SK-N-MC (cell line): ENCODE results near the gene SLC24A4.

ENCODE experiments used
- DNase-seq: peaks from one replicate; pipeline ENCODE4 v3.0.0-alpha.2; 2011; ENCODE audit warnings: low read depth, low spot score
- H3K27ac ChIP-seq: fragments of 200-600 bp; sonication (generic); 2 replicates; pipeline ENCODE4 v1.5.1; 2016; ENCODE audit warnings: mixed run types
- H3K36me3 ChIP-seq: fragments of 200-600 bp; sonication (generic); 2 replicates; pipeline ENCODE4 v1.6.1; 2017; ENCODE audit warnings: antibody characterized with exemption, low read length, mixed read lengths; ENCODE audit not compliant: insufficient read depth
- H3K4me3 ChIP-seq: fragments of 200-600 bp; sonication (generic); 2 replicates; pipeline ENCODE4 v1.5.1; 2016
- H3K9ac ChIP-seq: fragments of 200-600 bp; sonication (generic); 2 replicates; pipeline ENCODE4 v1.8.0; 2017; ENCODE audit warnings: mixed run types, mixed read lengths; ENCODE audit not compliant: insufficient read length
- H3K9me3 ChIP-seq: fragments of 200-600 bp; sonication (generic); 2 replicates; pipeline ENCODE4 v1.6.1; 2017; ENCODE audit warnings: low read depth, mild to moderate bottlenecking, antibody characterized with exemption, low read length, moderate library complexity, mixed read lengths
- EZH2 ChIP-seq: fragments of 200-600 bp; sonication (generic); IDR thresholded peaks from one replicate; pipeline ENCODE4 v1.6.1; 2017; ENCODE audit warnings: antibody characterized with exemption
- FOXP2 ChIP-seq: optimal IDR thresholded peaks from 2 replicates; pipeline ENCODE3; 2011; ENCODE audit warnings: mild to moderate bottlenecking, moderate library complexity; ENCODE audit not compliant: insufficient read depth; ENCODE audit errors: extremely low read length, control extremely low read depth
- POLR2AphosphoS5 ChIP-seq: IDR thresholded peaks from 2 replicates; pipeline ENCODE4 v1.6.1; 2012; ENCODE audit warnings: mild to moderate bottlenecking, low read depth, low read length, borderline replicate concordance

SLC24A4 gene

GRCh38 chr14:92314182-92314581 lies 8.8 kb upstream of the SLC24A4 start:
- Histone ChIP-seq H3K9me3 (no peaks in the 10 kb centered on the region), H3K27ac (no peak overlapping the region), H3K4me3 (no peak overlapping the region), H3K36me3 (no peaks in the 10 kb centered on the region), H3K9ac (no peak overlapping the region)
- no peak for DNase-seq
- TF ChIP-seq POLR2AphosphoS5 (no peak), EZH2 (no peak), FOXP2 (no peak)

GRCh38 chr14:92315050-92315805 lies 7.7 kb upstream of the SLC24A4 start:
- no peak for DNase-seq
- no peaks in the 10 kb centered on the region for H3K9me3 ChIP-seq
- TF ChIP-seq FOXP2, result no peak
- no peak for TF ChIP-seq POLR2AphosphoS5
- TF ChIP-seq EZH2, result no peak
- H3K36me3 ChIP-seq, result no peaks in the 10 kb centered on the region
- no peak overlapping the region for H3K27ac ChIP-seq
- H3K4me3 ChIP-seq, result no peak overlapping the region
- no peak overlapping the region for H3K9ac ChIP-seq

GRCh38 chr14:92316176-92316575 lies 6.8 kb upstream of the SLC24A4 start:
- TF ChIP-seq POLR2AphosphoS5 (no peak), EZH2 (no peak), FOXP2 (no peak)
- Histone ChIP-seq H3K36me3 (no peaks in the 10 kb centered on the region), H3K4me3 (no peak overlapping the region), H3K9me3 (no peaks in the 10 kb centered on the region), H3K27ac (no peak overlapping the region), H3K9ac (no peak overlapping the region)
- no peak for DNase-seq

GRCh38 chr14:92316937-92317336 lies 6.0 kb upstream of the SLC24A4 start:
- H3K9me3 ChIP-seq, result no peaks in the 10 kb centered on the region
- no peak overlapping the region for H3K27ac ChIP-seq
- H3K4me3 ChIP-seq, result no peak overlapping the region
- H3K36me3 ChIP-seq, result no peaks in the 10 kb centered on the region
- H3K9ac ChIP-seq, result no peak overlapping the region
- no peak for DNase-seq
- TF ChIP-seq POLR2AphosphoS5 (no peak), EZH2 (no peak), FOXP2 (no peak)

DNA sequence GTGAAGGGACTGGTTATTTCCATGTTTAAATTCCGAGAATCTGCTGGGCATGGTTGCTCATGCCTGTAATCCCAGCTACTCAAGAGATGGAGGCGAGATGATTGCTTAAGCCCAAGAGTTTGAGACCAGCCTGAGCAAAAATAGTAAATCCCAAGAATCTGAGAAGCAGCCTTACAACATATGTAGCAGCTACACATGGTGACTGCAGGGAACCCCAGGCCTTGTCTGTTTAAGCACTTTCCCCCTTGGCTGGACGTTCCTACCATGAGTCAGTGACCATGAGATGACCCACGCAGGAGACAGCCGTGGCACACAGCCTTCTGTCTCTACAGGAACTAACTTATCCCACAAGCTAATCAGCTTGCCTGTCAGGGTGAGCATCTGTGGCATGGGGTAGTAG lies 5.5 kb upstream of the SLC24A4 start:
- Histone ChIP-seq H3K4me3 (no peak overlapping the region), H3K9ac (no peak overlapping the region), H3K9me3 (no peaks in the 10 kb centered on the region), H3K27ac (no peak overlapping the region), H3K36me3 (no peaks in the 10 kb centered on the region)
- DNase-seq, result no peak
- TF ChIP-seq EZH2 (no peak), POLR2AphosphoS5 (no peak), FOXP2 (no peak)

DNA sequence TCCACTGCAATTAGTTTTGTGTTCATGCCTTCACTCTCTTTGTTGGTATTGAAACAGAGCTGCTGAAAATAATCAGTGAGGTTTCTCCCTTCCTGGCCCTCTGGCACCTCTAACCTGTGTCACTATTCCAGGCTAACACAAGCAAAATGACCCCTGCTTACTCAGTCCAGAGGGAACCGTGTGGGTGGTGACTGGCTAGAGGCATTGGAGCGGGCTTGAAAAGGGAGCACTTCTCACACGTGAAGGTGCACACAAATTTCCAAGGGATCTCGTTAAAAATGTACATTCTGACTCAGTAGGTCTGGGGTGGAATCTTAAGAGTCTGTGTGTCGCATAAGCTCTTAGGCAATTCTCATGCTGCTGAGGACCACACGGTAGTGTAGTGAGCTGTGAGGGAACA lies 1.3 kb upstream of the SLC24A4 start:
- Histone ChIP-seq H3K9ac (no peak overlapping the region), H3K4me3 (no peak overlapping the region), H3K27ac (no peak overlapping the region), H3K9me3 (no peaks in the 10 kb centered on the region), H3K36me3 (no peaks in the 10 kb centered on the region)
- TF ChIP-seq FOXP2, result no peak
- TF ChIP-seq POLR2AphosphoS5, result no peak
- no peak for DNase-seq

DNA sequence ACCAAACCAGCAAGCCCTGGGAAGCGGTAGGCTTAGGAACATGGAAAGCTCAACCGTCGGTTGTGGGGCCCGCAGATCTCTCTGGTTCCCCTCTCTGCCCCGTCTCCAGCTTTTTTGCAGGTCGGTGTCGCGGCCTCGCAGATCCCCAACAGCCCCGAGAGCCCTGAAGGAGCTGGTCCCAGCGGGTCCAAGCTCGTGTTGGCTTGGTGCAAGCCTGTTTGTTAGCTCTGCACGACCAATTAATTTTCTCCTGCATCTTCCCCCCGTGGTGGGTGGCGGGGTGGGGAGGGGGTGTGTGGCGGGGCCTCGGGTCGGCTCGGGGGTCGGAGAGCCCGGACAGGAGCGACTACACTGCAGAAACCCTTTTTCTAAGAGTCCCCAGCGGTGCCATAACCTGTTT lies 449 bp upstream of the SLC24A4 start:
- H3K27ac ChIP-seq, result no peak overlapping the region
- H3K9ac ChIP-seq, result no peak overlapping the region
- H3K36me3 ChIP-seq, result no peaks in the 10 kb centered on the region
- H3K9me3 ChIP-seq, result no peaks in the 10 kb centered on the region
- TF ChIP-seq EZH2 (no peak), POLR2AphosphoS5 (no peak), FOXP2 (no peak)
- H3K4me3 ChIP-seq, result no peak overlapping the region
- DNase-seq, result no peak

DNA sequence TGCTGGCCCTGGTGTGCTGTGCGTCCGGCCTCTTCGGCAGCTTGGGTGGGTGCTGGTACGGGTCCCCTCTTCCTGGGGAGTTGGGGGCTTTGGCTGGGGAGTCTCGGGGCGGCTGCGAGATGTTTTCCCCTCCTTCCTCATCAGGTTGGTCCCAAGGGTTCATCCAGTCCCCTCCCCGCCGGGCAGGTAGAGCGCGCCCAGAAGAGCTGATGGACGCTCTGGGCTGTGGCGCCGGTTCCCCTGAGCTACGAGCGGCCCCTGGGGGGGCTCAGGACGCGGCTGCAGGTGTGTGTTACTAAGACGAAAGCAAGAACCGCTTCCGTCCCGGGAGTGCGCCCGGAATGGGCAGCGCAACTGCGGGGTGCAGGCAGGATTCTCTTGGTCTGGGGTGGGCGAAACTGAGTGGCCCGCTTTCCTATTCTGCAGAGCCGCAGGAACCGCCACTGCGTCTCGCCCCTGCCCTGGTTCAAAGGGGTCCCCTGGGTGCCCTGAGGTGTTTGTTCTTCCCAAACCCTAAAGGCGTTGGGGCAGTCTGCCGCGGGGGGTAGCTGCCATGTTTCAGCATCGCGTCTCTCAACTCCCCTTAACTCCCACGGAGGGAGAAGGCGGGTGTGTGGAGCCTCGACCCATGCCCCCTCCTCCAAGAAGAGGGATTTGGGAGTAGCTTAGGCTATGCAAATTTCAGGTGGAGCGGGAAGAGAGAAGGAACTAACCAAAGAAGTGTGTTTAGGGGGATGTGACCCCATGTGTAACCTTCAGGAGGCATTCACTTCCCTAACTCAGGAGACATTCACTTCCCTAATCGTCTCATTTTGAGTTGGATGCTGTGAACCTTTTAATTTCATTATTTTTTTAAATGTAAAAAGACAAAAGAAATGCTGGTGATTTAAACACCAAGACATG lies 1.2 kb downstream of the SLC24A4 start:
- Histone ChIP-seq H3K36me3 (no peaks in the 10 kb centered on the region), H3K9me3 (no peaks in the 10 kb centered on the region), H3K27ac (no peak overlapping the region), H3K4me3 (no peak overlapping the region), H3K9ac (no peak overlapping the region)
- DNase-seq, result no peak
- no peak for TF ChIP-seq FOXP2
- TF ChIP-seq EZH2, result no peak
- no peak for TF ChIP-seq POLR2AphosphoS5

- TF ChIP-seq POLR2AphosphoS5, result no peak
- Histone ChIP-seq H3K36me3 (no peaks in the 10 kb centered on the region), H3K9me3 (no peaks in the 10 kb centered on the region), H3K9ac (no peak overlapping the region), H3K4me3 (no peak overlapping the region), H3K27ac (no peak overlapping the region)
- no peak for DNase-seq
Observed at GRCh38 chr14:92325835-92326234, 2.9 kb downstream of the SLC24A4 start.
